ENCODE results near the gene XXYLT1.

Gene XXYLT1

DNA sequence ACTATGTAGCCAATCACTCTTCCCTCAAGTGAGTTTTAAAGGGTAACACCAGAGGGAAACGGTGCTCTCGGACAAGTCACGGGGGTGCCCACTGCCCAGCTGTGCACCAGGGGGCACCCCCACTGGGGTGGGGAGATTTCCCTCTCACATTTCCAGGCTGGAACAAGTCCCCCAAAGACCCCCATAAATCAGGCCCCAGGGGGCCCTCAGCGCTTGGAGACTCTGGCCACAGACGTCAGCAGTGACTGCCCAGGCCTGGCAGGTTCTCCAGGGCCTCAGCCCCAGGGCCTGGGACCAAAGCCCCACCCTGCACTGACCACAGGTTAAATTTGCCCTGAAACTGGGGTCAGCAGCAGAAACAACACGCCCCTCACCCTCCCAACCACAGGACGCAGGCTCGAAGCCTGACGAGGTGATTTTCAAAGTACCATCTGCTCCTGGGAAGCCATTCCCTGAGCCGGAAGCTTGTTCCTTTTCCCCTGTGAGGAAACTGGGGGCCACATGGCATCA, 17.0 kb downstream of the XXYLT1 start:
- no peak overlapping the region for H3K9ac ChIP-seq (ENCODE audit: low read length)
- no peak overlapping the region for H3K27ac ChIP-seq (ENCODE audit: low read depth, low read length)
- H3K79me2 ChIP-seq (ENCODE audit: insufficient read depth, low read length): no peaks in the 10 kb centered on the region
- H3K27me3 ChIP-seq (ENCODE audit: low read length): no peaks in the 10 kb centered on the region
- no peak overlapping the region for H3K4me2 ChIP-seq (ENCODE audit: low read depth, low read length, poor library complexity, severe bottlenecking)
- TF ChIP-seq, protein P1, sequence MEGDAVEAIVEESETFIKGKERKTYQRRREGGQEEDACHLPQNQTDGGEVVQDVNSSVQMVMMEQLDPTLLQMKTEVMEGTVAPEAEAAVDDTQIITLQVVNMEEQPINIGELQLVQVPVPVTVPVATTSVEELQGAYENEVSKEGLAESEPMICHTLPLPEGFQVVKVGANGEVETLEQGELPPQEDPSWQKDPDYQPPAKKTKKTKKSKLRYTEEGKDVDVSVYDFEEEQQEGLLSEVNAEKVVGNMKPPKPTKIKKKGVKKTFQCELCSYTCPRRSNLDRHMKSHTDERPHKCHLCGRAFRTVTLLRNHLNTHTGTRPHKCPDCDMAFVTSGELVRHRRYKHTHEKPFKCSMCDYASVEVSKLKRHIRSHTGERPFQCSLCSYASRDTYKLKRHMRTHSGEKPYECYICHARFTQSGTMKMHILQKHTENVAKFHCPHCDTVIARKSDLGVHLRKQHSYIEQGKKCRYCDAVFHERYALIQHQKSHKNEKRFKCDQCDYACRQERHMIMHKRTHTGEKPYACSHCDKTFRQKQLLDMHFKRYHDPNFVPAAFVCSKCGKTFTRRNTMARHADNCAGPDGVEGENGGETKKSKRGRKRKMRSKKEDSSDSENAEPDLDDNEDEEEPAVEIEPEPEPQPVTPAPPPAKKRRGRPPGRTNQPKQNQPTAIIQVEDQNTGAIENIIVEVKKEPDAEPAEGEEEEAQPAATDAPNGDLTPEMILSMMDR (IDR thresholded peaks at IDR 0.05; ENCODE audit: insufficient read depth, low read length, poor library complexity, severe bottlenecking): no peak
- no peak for TF ChIP-seq EZH2phosphoT487 (conservative IDR thresholded peaks at IDR 0.05; ENCODE audit: low read length)
- no peak overlapping the region for H3K4me3 ChIP-seq (ENCODE audit: insufficient read depth, low read length, poor library complexity, severe bottlenecking)
- no peak overlapping the region for H2AFZ ChIP-seq (ENCODE audit: low read depth, low read length, severe bottlenecking)
- no peaks in the 10 kb centered on the region for H3K9me3 ChIP-seq (ENCODE audit: insufficient read depth, low read length)
- no peaks in the 10 kb centered on the region for H4K20me1 ChIP-seq (ENCODE audit: low read depth, low read length)
- no peaks in the 10 kb centered on the region for H3F3A ChIP-seq (ENCODE audit: insufficient read depth)
- no peaks in the 10 kb centered on the region for H3K36me3 ChIP-seq (ENCODE audit: low read length)
- H3K9me2 ChIP-seq (replicated peaks; ENCODE audit: insufficient read depth, low read length): no peaks in the 10 kb centered on the region

DNA sequence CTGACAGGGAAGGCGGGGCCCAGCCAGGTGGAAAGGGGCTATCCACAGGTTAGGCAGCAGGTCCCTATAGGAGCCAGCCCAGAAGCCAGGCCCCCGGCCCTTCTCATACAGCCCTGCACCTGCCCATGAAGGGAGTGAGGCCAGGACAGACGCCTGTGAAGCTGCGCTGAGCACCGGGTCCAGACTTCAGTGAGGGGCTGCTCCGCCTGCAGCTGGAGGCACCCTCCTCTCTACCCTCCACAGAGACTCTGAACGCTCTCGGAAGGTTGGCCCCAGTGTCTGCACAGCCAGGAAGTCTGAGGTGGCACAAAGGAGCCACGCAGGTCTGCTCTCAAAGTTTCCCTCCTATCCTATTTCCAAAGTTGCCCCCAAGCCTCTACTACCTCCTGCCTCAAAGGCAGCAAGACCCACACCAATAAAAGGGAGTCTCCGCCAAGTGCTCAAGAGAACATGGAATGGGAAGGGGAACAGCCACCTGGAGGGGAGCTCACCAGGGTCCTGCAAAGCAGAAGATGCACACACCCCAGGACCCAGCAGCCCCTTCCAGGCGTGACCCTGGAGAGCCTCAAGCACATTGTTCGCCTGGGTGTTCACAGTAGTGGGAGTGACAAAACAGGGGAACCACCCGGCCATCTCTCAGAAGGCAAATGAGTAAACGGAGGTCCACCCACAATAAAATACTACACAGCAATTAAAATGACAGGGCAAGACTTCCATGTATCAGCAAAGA, 19.5 kb downstream of the XXYLT1 start:
- Histone ChIP-seq H4K20me1 (ENCODE audit: low read depth, low read length) (no peaks in the 10 kb centered on the region), H3K79me2 (ENCODE audit: insufficient read depth, low read length) (no peaks in the 10 kb centered on the region), H3K4me2 (ENCODE audit: low read depth, low read length, poor library complexity, severe bottlenecking) (no peak overlapping the region), H3F3A (ENCODE audit: insufficient read depth) (no peaks in the 10 kb centered on the region), H3K4me3 (ENCODE audit: insufficient read depth, low read length, poor library complexity, severe bottlenecking) (no peak overlapping the region), H3K9ac (ENCODE audit: low read length) (no peak overlapping the region), H3K9me3 (ENCODE audit: insufficient read depth, low read length) (no peaks in the 10 kb centered on the region), H3K27ac (ENCODE audit: low read depth, low read length) (no peak overlapping the region), H3K36me3 (ENCODE audit: low read length) (no peaks in the 10 kb centered on the region), H3K27me3 (ENCODE audit: low read length) (no peaks in the 10 kb centered on the region), H2AFZ (ENCODE audit: low read depth, low read length, severe bottlenecking) (no peak overlapping the region), H3K9me2 (replicated peaks; ENCODE audit: insufficient read depth, low read length) (no peaks in the 10 kb centered on the region)
- TF ChIP-seq, protein P1 (IDR thresholded peaks at IDR 0.05; ENCODE audit: insufficient read depth, low read length, poor library complexity, severe bottlenecking): no peak
- no peak for TF ChIP-seq EZH2phosphoT487 (conservative IDR thresholded peaks at IDR 0.05; ENCODE audit: low read length)

DNA sequence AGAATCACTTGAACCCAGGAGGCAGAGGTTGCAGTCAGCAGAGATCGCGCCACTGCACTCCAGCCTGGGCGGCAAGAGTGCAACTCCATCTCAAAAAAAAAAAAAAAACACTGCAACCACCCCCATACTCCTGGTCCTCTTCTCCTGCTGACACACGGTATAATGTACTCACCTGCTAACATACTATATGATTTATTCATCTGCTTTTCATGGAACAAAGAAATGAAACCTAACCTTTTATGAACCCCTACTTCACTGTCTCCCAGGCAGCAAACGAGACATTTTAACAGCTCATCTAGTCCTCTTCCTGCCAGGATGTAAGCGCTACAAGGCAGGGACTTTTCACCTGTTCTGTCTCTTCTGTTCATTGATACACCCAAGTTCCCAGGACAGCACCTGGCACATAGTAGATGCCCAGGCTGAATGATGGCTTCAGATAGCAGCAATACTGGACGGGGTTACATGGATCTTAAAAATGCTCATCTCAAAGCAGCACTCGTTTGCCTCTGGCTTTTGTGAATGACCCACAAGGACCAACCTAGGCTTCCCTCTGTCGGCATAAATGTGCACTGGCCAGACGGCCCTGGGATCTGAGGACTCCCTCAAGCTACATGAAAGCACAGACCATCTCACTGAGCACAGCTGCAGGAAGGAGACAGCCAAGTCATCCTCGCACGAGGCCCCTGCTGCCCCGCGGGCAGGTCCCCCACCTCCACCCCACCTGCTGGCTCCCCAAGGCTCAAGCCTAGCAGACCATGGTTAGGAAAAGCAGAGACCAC, 20.3 kb downstream of the XXYLT1 start:
- no peak overlapping the region for H2AFZ ChIP-seq (ENCODE audit: low read depth, low read length, severe bottlenecking)
- no peaks in the 10 kb centered on the region for H3K36me3 ChIP-seq (ENCODE audit: low read length)
- H3K9ac ChIP-seq (ENCODE audit: low read length): no peak overlapping the region
- no peaks in the 10 kb centered on the region for H3K9me2 ChIP-seq (replicated peaks; ENCODE audit: insufficient read depth, low read length)
- no peaks in the 10 kb centered on the region for H3K9me3 ChIP-seq (ENCODE audit: insufficient read depth, low read length)
- no peaks in the 10 kb centered on the region for H4K20me1 ChIP-seq (ENCODE audit: low read depth, low read length)
- H3K27me3 ChIP-seq (ENCODE audit: low read length): no peaks in the 10 kb centered on the region
- no peak overlapping the region for H3K4me2 ChIP-seq (ENCODE audit: low read depth, low read length, poor library complexity, severe bottlenecking)
- TF ChIP-seq EZH2phosphoT487 (conservative IDR thresholded peaks at IDR 0.05; ENCODE audit: low read length): no peak
- TF ChIP-seq, protein P1 (IDR thresholded peaks at IDR 0.05; ENCODE audit: insufficient read depth, low read length, poor library complexity, severe bottlenecking): no peak
- H3F3A ChIP-seq (ENCODE audit: insufficient read depth): no peaks in the 10 kb centered on the region
- no peak overlapping the region for H3K27ac ChIP-seq (ENCODE audit: low read depth, low read length)
- no peak overlapping the region for H3K4me3 ChIP-seq (ENCODE audit: insufficient read depth, low read length, poor library complexity, severe bottlenecking)
- no peaks in the 10 kb centered on the region for H3K79me2 ChIP-seq (ENCODE audit: insufficient read depth, low read length)

All from SU-DHL-6 (cell line).